Mesenteric fat pad (tissue), 1 donor: ENCODE measurements around the gene EPOP. TPM values are rescaled to one million over a fixed set of nuclear protein-coding genes. Genes with fewer than 3 reads are reported as not detected.

Experiments
- DNase-seq: peaks from one replicate; pipeline ENCODE4 v3.0.0-alpha.2; 2020; ENCODE audit warnings: low spot score
- total RNA-seq: library from RNA; stranded (reverse); fragmentation: NEBNext Ultra II Directional; extraction: Animal tissue kit (Norgen Biotek cat#: 25700); gene quantifications from one replicate; pipeline ENCODE4 v1.2.1, GENCODE V29; 2021
- donor health status: DM: yes; HTN: yes; CAD: no.

Gene EPOP
- total RNA-seq, 1 donor from 2014 or later = 2.5 TPM

DNA sequence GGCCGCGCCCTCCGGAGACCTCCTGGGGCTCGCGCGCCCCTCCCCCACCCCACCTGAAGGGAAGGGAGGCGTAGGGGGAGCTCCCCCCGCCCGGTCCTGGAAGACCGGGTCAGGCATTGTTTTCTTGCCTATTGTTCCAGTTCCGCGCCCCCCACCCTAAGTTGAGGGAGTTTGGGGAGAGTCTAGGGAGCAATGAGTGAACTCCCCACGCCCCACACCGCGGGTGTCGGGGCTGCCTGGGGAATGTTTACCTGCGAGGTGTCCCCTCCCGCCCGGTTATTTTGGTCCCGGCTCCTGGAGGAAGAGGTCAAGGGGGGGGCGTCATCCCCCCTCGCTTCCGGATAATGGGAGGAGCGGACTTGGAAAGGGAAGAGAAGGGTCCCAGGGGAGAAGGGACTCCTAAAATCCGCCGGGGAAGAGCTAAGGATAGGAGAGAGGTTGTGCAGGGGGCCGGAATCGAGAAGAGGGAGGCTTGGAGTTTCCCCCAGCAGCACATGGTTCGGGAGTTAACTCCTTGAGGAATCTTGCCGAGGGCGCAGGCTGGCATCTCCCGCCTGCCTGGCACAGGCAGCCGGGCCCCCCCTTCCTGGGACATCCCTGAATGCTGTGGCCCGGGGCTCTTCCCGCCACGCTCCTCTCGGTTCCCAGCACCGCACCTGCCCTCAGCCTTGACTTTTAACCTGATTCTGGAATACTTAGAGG is 31.2 kb upstream of the EPOP start:
- DNase-seq = no peak

DNA sequence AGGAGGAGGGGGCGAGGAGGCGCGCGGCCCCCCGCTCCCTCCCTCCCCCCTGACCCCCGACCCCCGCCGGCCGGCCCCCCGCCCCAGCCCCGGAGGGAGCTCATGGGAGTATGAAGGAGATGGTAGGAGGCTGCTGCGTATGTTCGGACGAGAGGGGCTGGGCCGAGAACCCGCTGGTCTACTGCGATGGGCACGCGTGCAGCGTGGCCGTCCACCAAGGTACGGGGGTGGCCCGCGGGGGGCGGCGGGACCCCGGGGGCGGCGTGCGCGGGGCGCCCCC is 30.7 kb upstream of the EPOP start:
- DNase-seq = no peak

DNA sequence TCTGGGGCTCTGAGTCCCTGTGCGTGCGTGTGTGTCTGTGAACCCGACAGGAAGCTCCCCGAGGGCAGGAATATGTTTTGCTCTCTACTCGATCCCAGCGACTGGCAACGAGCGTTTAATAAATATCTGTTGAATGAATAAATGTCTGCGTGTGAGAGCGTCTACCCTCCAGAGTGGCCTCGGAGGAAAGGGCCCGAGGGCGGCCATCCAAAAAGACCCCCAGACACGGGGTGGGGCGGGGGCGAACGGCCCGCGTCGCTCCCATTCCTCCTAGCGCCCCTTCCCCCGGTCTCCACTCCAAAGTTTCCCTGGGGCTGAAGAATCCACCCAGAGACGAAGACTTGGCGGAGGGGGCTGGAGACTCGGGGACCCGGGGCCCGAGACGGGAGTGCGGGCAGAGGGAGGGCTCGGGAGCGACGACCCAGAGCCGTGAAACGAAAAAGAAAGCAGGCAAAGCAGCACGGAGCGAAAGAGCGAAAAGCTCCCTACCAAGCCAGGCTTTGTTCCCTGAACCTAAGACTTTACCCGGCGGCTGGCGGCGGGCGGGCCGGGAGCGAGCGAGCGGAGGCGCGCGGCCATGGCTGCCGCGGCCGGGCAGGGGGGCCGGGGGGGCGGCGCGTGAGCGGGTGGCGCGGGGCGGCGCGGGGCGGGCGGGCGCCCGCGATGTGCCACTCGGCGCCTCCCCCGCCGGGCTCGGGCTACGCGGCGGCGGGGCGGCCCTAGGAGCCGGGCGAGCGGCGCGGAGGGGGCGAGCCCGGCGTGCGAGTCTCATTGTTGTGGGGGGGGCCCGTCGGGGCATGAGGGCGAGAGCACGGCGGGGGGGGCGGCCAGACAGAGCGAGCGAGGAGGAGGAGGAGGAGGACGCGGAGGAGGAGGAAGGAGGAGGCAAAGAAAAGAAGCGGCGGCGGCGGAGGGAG is 30.1 kb upstream of the EPOP start, which contains the start of gene MLLT6:
TSS of gene MLLT6 (plus strand) at position 668 of the 917 bp plus-strand sequence. CDS start 360 bp downstream, outside the sequence.
- DNase-seq = no peak

DNA sequence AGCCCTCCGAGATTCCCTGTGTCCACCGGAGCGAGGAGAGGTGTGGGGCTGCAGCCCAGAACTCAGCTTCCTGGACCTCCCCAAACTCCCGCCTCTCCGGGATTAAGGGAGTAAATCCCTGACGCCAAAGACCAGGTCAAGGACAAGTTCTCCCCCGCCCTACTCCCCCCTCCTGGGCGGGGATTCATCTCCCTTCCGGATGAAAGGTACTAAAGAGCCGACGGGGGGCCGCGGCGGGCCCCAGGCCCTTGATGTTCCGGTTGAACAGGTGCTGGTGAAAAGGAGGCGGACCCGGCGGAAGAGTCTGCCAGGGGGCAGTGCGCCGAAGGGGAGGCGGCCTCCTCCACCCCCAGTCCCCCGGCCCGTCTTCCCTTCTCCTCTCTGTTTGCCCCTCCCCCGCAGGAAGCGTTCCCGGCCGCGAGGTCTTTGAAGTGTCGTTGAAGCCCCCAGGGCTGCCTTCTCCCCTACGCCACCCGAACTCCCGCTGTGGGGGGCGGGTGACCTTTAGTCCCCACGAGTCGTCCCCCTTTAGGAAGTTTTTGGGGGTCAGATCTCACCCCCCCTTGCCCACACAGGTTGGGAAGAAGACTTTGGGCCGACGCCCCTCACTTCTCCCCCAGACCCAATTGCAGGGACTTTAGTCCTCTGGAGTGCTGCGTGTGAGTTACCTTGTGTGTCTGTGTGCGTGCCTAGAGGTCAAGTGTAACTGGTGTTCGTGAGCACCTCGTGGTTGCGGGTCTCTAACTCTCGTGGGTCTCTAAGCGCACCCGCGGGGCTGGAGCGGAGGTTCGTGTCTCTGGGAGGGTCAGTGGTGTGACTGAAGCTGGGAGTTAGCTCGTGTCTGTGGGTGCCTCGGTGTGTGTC is 29.2 kb upstream of the EPOP start:
- DNase-seq = no peak

DNA sequence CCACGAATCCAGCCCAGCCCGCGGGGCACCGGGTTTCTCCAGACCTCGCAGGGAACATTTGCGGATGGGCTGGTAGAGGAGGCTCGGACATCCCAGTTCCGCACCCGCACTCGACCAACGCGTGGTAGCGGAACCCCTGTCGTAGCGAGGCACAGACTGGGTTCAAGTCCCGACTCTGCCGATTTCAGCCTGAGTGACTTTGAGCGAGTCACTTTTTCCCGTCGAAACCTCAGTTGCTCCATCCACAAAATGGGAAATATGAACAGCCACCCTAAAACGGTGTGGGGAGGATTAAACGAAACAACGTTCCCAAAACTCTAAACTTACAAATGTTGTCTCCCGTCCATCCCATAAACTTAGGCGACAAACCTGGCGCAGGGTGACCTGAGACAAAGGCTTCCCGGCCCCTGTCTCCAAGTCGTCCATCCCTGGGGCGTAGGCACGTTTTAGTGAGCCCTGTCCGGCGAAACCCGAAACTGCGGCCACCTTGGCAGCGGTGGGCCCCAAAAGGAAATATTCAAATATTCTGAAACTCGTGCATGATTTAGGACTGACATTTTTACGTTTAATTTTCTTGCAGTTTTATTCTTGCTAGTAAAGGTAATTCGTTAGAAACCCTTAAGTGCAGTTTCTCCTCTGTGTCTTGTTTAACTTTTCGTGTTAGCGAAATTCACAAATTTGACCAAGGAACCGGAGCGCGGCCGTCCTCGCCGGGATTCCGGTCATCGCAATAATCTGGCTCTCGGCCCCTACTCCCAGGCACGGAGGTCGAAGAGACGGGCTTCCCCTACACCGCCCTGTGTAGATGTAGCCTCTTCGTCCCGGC is 28.4 kb upstream of the EPOP start:
- no peak for DNase-seq

DNA sequence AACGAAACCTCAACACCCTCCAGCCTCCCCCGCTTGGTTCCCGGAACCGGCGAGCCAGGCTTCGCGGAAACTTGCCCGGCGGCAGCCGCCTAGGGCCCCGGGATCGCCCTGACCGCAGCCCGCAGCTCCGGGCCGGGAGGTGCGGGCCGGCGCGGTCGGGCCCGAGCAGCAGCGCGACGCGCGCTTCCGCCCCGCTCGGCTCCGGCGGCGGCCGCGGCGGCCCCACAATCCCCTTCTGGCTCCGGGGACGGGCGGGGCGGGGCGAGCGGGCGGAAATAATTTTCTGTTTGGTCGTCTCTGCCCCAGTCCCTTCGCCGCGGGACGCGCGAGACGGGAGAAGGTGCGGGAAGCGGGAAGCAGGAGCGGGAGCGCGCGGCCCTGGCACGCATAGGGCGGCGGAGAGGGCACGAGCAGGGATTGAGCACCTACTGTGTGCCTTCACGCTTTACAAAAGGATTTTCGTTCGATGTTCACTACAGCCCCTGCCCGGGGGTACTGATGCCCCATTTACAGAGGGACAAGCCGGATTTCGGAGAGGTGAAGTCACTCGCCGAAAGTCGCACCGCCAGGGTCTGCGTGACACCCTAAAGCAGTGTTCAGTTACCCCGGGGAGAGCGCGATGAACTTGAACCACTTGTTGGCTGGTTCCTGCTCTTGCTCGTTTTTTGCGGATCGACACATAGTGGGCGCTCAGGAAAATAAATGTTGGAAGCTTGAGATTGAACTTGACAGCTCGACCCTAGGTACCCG is 27.6 kb upstream of the EPOP start:
- DNase-seq = peak; percentile 95

DNA sequence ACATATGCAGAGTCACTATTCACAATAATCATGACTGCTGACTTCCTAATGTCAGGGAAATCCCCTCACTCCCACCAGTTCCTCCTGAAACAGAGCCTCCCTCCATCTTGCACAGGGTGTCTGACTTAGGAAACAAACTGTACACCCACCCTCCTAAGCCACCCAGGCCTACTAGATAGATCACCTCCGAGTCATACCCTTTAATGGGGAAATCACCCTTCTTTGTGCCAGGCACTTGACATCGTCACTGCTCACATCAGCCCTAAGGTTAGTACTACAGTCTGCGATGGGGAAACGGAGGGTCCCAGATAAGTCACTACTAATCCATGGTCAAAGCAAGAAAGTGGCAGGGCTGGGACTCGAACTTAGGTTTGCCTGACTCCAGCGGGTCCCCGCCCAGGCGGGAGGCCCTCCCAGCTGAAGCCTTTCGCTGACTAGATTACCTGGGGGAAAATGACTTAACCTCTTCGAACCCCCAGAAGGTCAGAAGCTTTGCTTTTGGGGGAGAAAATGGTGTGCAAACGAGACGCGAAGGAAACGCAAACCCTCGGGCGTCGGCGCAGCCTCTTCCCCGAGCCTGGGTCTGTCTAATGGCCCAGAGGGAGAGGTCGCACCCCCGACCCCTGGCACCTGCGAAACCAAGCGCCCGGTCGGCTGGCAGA is 26.9 kb upstream of the EPOP start:
- DNase-seq = no peak

DNA sequence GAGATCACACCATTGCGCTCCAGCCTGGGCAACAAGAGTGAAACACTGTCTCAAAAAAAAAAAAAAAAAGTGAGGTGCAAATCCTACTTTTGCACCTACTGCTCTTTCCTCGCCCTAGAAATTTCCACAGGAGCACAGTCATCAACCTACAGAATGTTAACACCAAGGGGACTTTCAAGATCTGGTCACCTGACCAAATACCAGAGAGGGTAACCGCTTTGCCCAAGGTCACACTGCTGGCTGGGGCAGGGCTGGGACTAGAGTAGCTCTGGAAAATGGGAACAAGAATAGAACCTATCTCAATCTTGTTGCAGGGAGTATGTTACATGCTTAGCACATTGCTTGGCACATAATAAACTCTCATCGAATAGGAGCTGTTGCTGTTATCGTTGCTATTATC is 24.0 kb upstream of the EPOP start:
- DNase-seq = no peak

DNA sequence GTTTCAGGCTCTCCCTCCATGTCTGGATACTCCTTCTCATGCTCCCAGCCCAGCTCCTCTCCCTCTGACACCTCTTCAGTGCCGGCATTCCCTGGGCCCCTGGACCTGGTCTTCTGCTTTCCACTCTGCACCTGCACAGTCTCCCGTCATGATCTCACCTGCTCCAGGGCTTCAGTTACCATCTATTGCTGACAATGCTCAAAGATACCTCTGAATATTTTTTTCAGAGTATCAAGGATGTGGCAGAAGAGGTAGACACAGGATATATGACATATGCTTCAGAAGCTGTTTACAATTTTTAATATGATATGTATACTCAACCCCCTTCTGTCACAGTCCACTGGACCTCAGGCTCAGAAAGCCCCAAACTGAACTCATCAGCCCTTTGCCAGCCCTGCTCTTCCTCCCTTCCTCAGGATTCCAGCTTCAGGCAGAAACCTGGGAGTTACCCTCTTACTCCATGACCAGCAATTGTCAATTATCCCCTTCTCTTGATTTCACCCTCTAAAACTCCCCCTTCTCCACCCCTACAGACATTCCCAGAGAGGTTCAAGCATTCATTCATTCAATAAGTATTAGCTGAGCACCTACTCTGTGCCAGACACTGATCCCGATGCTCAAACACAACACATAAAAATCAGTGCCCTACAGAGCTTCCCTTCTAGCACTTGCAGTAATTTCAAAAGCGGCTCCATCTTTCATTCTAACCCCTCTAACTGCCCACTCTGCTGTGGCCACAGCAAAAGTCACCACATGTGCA is 22.5 kb upstream of the EPOP start:
- no peak for DNase-seq

DNA sequence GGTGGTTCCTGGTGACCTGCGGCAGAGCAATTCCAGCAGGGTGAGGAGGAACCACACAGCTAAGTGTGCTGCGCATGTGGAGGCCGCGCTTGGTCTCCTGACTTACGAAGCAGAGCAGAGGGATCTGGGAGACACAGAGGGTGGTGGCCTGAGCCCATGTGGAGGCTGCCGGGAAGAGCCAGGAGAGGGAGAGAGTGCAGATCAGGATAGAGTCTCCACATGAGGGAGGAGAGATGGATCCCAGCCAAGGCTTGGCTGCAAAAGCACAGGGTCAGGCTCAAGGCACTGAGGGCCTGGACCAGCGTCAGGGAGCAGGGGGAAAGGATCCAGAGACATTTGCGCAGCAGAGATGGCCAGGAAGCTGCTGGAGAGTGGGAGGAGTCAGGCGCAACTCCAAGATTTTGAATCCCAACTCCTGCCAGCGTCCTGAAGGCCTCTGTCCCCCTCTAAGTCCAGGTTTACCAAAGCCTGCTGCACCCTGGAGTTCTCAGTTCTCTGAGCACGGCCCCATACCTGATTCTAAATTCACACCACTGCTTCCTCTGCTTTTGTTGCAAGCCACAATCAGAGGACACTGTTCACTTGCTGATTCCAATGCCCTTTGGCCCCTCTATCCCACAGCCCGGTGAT is 19.1 kb upstream of the EPOP start:
- DNase-seq = no peak

DNA sequence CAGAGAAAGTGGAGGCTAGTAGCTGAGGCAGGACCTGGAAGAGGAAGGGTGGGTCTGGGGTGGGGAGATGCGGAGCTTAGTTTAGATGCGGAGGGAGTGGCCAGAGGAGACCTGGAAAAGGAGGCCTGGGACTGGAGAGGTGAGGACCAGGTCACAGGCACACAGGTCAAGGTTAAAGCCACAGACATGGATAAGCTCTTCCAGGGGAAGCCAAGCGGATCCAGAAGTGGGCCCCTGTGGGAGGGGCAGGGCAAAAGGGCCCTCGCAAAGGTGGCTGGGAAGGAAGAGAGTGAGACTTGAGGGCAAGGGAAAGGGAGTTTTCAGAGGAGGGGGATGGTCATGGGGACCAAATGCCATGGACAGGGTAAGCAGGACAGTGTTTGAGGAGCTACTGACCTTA is 16.4 kb upstream of the EPOP start:
- no peak for DNase-seq

DNA sequence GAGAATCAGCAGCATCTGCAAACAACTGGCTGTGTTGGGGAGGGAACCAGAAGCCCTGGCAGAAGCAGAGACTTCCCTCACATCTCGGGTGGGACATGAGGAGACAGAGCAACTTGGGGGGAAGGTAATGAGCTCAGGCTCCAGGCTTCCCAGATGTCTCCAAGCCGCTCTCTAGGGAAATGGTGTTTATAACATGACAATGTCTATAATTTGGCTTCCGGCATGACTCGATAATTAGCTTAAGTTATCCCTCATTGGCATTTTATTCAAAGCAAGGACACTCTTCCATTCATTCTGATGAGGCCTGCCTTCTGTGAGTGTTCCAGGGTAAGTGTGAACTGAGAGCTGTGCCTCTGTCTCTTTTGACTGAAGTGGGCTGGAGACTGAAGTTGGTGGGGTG is 15.6 kb upstream of the EPOP start:
- DNase-seq = no peak

DNA sequence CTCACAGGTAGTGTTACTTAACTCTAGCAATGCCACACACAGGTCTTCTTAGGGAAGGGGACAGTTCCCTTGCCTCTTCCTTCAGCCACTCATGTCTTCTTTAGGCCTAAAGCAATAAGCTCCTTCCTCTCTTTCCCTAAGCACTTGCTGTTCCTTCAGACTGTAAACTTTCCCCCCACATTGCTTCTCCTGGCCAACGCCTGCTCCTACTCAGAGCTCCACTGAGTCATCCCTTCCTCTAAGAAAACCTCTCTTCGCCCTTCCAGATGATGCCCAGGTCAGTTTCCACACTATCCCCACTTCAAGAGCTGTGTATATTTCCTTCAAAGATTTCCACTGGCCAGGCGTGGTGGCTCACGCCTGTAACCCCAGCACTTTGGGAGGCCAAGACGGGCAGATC is 12.5 kb upstream of the EPOP start:
- DNase-seq = no peak

DNA sequence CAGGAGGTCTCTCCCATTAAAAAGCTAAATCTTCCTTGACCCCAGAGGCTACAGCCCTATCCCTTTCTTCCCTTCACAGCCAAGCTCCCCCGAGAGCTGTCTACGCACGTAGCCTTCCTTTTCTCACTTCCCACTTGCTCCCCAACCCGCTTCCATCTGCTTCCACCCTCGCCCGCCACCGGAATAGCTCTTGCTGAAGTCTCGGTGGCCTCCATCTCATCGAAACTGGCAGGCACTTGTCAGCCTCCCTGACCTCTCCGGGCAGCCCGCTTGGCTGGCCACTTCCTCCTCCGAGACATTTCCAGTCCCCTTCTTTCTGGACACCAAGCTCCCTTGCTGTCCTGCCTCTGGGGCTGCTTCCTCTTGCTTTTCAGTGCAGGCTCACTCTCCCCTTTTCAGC is 10.7 kb upstream of the EPOP start:
- no peak for DNase-seq

DNA sequence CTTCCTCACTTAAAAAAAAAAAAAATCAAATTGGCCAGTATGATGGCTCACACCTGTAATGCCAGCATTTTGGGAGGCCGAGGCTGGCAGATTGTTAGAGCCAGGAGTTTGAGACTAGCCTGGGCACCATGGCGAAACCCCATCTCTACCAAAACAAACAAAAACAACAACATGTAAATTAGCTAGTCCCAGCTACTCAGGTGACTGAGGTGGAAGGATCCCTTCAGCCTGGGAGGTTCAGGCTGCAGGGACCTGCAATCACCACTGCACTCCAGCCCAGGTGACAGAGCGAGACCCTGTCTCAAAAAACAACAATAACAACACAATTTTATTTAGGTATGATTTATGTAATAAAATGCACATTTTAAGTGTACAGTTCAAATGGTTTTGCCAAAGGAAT is 6.3 kb upstream of the EPOP start:
- no peak for DNase-seq

DNA sequence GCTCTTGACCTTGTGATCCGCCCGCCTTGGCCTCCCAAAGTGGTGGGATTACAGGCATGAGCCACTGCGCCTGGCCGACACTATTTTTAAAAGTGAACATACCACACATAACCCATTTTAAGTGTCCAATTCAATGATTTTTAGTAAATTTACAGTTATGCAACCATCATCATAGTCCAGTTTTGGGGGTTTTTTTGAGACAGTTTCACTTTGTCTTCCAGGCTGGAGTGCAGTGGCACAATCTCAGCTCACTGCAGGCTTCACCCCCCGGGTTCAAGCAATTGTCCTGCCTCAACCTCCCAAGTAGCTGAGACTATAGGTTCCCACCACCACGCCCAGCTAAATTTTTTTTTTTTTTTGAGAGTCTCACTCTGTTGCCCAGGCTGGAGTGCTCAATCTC is 3.1 kb upstream of the EPOP start:
- no peak for DNase-seq

DNA sequence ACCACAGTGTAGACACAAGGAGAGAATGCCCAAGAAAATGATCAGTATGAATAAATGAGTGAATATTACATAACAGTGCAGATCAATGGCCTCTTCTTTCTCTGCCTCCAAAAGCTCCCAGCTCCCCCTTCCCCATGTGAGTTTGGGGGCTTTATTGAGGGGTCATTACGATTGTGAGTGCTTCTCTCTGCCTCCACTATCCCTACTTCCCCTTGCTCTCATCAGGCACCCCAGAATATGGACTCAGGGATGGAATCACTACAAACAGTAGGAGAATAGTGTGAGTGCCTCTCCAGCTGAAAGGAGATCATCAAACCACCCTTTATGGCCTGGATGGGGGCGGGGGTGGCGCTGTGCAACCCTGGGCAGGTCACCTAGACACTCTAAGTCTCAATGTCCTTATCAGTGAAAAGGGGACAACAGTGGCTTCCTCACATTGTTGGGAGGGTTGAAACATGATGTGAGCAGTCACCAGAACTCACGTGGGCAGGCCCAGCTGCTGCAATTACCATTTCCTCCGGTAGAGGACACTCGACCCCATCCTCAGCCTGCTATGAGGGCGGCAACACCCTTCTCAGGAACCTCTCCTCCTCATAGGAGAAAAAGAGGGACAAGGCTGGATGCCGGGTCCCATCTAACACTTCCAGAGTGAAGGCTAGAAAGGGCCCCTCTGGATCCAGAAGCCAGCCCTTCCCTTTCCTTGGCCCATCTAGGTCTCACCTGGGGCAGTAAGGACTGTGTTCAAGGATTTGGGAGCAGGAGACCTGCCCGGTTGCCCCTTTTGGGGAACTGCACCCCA is 2.1 kb upstream of the EPOP start:
- DNase-seq = peak; percentile 92
